ENCODE data around the gene PTTG1. TPM values are rescaled to one million over a fixed set of nuclear protein-coding genes. Genes with fewer than 3 reads are reported as not detected.

The PTTG1 gene
- total and polyA plus RNA-seq, 2 of the 8 experiments (the other 6 are each of a cell fraction or from before 2014, with no cell fraction given) = 240 to 478 TPM

DNA sequence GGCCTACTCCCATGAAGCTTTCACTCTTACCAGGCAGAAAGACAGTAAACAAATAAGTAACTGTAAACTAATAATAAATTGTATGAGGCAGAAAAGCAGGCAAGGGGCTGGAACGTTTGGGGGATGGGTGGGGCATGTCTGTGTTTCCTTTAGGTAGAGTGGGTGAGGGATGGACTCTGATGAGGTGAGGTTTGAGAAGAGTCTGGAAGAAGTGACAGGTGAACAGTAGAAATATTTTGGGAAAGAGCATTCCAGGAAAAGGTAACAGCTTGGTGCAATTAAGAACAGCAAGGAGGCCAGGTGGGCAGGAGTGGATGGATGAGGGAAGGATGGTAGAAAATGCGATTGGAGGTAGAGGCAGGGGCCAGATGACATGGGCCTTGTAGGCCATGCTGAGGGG lies 56.5 kb downstream of the PTTG1 start:
- FAIRE-seq (no peak), DNase-seq (ENCODE audit: low read depth in 1 of 2, low spot score in 2 of 2) (no peak)
- H3K9me3 ChIP-seq (ENCODE audit: insufficient read depth in 2 of 2, low read depth in 1 of 2, low read length in 1 of 2) = no peaks in the 10 kb centered on the region
- H2AFZ ChIP-seq (ENCODE audit: low read length) = no peak overlapping the region
- peaks cover 1 to 12% (median 7%) of the 10 kb centered on the region in 4 experiments; a peak in 6 of 7 replicates for H3K4me1 ChIP-seq (replicated peaks in 1 of 4; ENCODE audit: control insufficient read depth in 3 of 4, insufficient read depth in 4 of 4, low read length in 3 of 4)
- POLR2A ChIA-PET (ENCODE audit: partially characterized antibody) = interaction anchor here (0.8 to 1.0 kb wide), 2 partner anchors 10 to 17 kb away, joined by 3 to 4 read pairs; no protein-coding TSS in a partner anchor
- H2BK15ac ChIP-seq (ENCODE audit: low read length) = no peak overlapping the region
- H3K9ac ChIP-seq (replicated peaks in 1 of 4; ENCODE audit: extremely low read depth in 1 of 4, low read depth in 3 of 4, low read length in 3 of 4) = no peak overlapping the region
- no peak overlapping the region for H4K8ac ChIP-seq (ENCODE audit: extremely low read depth, insufficient read depth, low read length)
- H3K4me2 ChIP-seq (ENCODE audit: insufficient read depth in 1 of 2, low read depth in 2 of 2, low read length in 2 of 2) = peak overlapping the region in 1 of 2 experiments; percentile 46; a peak in 1 of 4 replicates
- no peak overlapping the region; the same call in 1 of the 2 replicates for H3K18ac ChIP-seq (ENCODE audit: extremely low read depth, low read length)
- H3K27me3 ChIP-seq (replicated peaks in 1 of 4; ENCODE audit: control insufficient read depth in 3 of 4, extremely low read depth in 1 of 4, insufficient read depth in 3 of 4, low read length in 3 of 4) = no peaks in the 10 kb centered on the region
- peak overlapping the region; percentile 82; the same call in 1 of the 2 replicates for H2BK12ac ChIP-seq (ENCODE audit: low read depth, low read length)
- no peak overlapping the region for H2BK20ac ChIP-seq (ENCODE audit: low read length)
- peak overlapping the region; percentile 68; the same call in 1 of the 2 replicates for H2AK5ac ChIP-seq (ENCODE audit: low read depth, low read length)
- H4K5ac ChIP-seq (ENCODE audit: insufficient read length, low read depth, low read length) = no peak overlapping the region
- H3K56ac ChIP-seq (replicated peaks; ENCODE audit: insufficient read length, low read depth, low read length) = no peak overlapping the region
- WGBS, 2 experiments (ENCODE audit: extremely low coverage in 1 of 2, insufficient coverage in 1 of 2, insufficient read length in 1 of 2, insufficient replicate concordance in 2 of 2, low coverage in 1 of 2, low lambda C conversion rate in 2 of 2, missing lambda C conversion rate in 1 of 2) = 69% methylated on average over 2 of the region's 2 CpGs; no CpG with 5 or more reads in 1 of the 2 experiments
- no peaks in the 10 kb centered on the region for H3K79me2 ChIP-seq (ENCODE audit: control insufficient read depth in 1 of 2, insufficient read depth in 2 of 2, low read length in 2 of 2)
- CTCF ChIA-PET (ENCODE audit: partially characterized antibody) = interaction anchor here (1.4 to 4.6 kb wide), 4 partner anchors 20 to 39 kb away, joined by 4 to 15 read pairs (median 5); no protein-coding TSS in a partner anchor
- H3K4me3 ChIP-seq (ENCODE audit: extremely low read depth in 1 of 4, insufficient read depth in 2 of 4, low read depth in 3 of 4, low read length in 4 of 4) = no peak overlapping the region
- peak overlapping the region; percentile 79 for H4K91ac ChIP-seq (replicated peaks; ENCODE audit: insufficient read length, low read length)
- no peak overlapping the region for H3K23ac ChIP-seq (ENCODE audit: insufficient read length)
- no peaks in the 10 kb centered on the region for H3K36me3 ChIP-seq (ENCODE audit: control insufficient read depth in 2 of 4, insufficient read depth in 4 of 4, low read length in 3 of 4)
- H4K20me1 ChIP-seq (replicated peaks in 1 of 2; ENCODE audit: control insufficient read depth in 1 of 2, insufficient read depth in 2 of 2, low read length in 2 of 2) = no peaks in the 10 kb centered on the region
- H3K79me1 ChIP-seq (ENCODE audit: low read depth, low read length) = no peaks in the 10 kb centered on the region
- peak overlapping the region; percentile 89; the same call in 1 of the 2 replicates for H2BK5ac ChIP-seq (ENCODE audit: low read depth, low read length)
- no peaks in the 10 kb centered on the region; the same call in 1 of the 2 replicates for H3K23me2 ChIP-seq (ENCODE audit: low read depth, low read length)
- H3K14ac ChIP-seq (ENCODE audit: insufficient read length) = no peak overlapping the region
- peak overlapping the region; percentile 73 for H3K4ac ChIP-seq (replicated peaks; ENCODE audit: insufficient read length, low read depth, low read length)
- H2BK120ac ChIP-seq (replicated peaks; ENCODE audit: low read depth, low read length) = peak overlapping the region; percentile 74
- H3K27ac ChIP-seq (ENCODE audit: low read depth, low read length) = no peak overlapping the region
- TF ChIP-seq KDM4A (IDR thresholded peaks at IDR 0.05; ENCODE audit: low read depth, low read length, severe bottlenecking) (no peak), CEBPB (IDR thresholded peaks at IDR 0.05; ENCODE audit: low read depth, low read length) (no peak), EP300 (IDR thresholded peaks at IDR 0.05; ENCODE audit: borderline replicate concordance in 1 of 2, low read depth in 2 of 2, low read length in 2 of 2) (no peak), TAF1 (IDR thresholded peaks at IDR 0.05; ENCODE audit: low read depth, low read length) (no peak), JUND (IDR thresholded peaks at IDR 0.05; ENCODE audit: low read length) (no peak), EGR1 (IDR thresholded peaks at IDR 0.05; ENCODE audit: borderline replicate concordance, low read depth, low read length) (no peak), TEAD4 (IDR thresholded peaks at IDR 0.05; ENCODE audit: low read depth, low read length) (no peak), CTBP2 (IDR thresholded peaks at IDR 0.05; ENCODE audit: borderline replicate concordance, insufficient read depth, insufficient read length, low read length) (no peak)
- TF ChIP-seq, protein P1, sequence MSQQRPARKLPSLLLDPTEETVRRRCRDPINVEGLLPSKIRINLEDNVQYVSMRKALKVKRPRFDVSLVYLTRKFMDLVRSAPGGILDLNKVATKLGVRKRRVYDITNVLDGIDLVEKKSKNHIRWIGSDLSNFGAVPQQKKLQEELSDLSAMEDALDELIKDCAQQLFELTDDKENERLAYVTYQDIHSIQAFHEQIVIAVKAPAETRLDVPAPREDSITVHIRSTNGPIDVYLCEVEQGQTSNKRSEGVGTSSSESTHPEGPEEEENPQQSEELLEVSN (IDR thresholded peaks at IDR 0.05) = no peak
- TF ChIP-seq, protein P2, sequence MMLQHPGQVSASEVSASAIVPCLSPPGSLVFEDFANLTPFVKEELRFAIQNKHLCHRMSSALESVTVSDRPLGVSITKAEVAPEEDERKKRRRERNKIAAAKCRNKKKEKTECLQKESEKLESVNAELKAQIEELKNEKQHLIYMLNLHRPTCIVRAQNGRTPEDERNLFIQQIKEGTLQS (IDR thresholded peaks at IDR 0.05; ENCODE audit: insufficient read depth, low read depth, low read length) = no peak
- TF ChIP-seq, protein P3, sequence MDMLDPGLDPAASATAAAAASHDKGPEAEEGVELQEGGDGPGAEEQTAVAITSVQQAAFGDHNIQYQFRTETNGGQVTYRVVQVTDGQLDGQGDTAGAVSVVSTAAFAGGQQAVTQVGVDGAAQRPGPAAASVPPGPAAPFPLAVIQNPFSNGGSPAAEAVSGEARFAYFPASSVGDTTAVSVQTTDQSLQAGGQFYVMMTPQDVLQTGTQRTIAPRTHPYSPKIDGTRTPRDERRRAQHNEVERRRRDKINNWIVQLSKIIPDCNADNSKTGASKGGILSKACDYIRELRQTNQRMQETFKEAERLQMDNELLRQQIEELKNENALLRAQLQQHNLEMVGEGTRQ (IDR thresholded peaks at IDR 0.05; ENCODE audit: low read length) = no peak
